CD4-positive, alpha-beta T cell (primary cell): Measurements from ENCODE around the gene SNX33. TPM values are rescaled to one million over a fixed set of nuclear protein-coding genes. Genes with fewer than 3 reads are reported as not detected.
"Not testable (repeated sequence)": the region's sequence is repeated elsewhere in the genome, so short reads cannot be mapped to it uniquely, and the experiment has no call there.

Experiments
- ATAC-seq: fragments of 200-7000 bp; cut with Tn5 transposase; one replicate; pipeline ENCODE4 v1.10.0; 2022; ENCODE audit warnings: mild to moderate bottlenecking; ENCODE audit not compliant: poor library complexity
- CTCF ChIA-PET: fragments of 350-600 bp; sonication (Branson Sonifier 250); formaldehyde crosslinking; loops from one replicate; lab custom pipeline; 2021; ENCODE audit warnings: antibody characterized with exemption, inconsistent platforms; lab: Charles Lee
- POLR2A ChIA-PET: fragments of 350-600 bp; sonication (Branson Sonifier 250); formaldehyde crosslinking; loops from one replicate; lab custom pipeline; 2021; ENCODE audit warnings: antibody characterized with exemption, inconsistent platforms; lab: Charles Lee
- DNase-seq, 14 experiments: peaks; one replicate each; pipeline ENCODE4 v3.0.0-alpha.2; 2013 to 2020; ENCODE audit warnings: mixed read lengths in 2 of 14
- H3K27ac ChIP-seq, 2 donors: one replicate each; pipeline versions ENCODE4 v1.5.1 to v1.7.0; 2013; ENCODE audit warnings: low read length in 2 of 2, low read depth in 1 of 2, mild to moderate bottlenecking in 1 of 2
- H3K27me3 ChIP-seq, 2 experiments: 1 replicate in 1 of 2; 2 replicates in 1 of 2; pipeline versions ENCODE4 v1.6.1 to v1.7.0; 2013; ENCODE audit warnings: low read length in 2 of 2, control low read depth in 1 of 2, mild to moderate bottlenecking in 1 of 2, moderate library complexity in 1 of 2; ENCODE audit not compliant: insufficient read depth in 2 of 2, control insufficient read depth in 1 of 2
- H3K36me3 ChIP-seq: one replicate; pipeline ENCODE4 v1.6.1; 2013; ENCODE audit warnings: low read length, control low read depth; ENCODE audit not compliant: insufficient read depth
- H3K4me1 ChIP-seq: one replicate; pipeline ENCODE4 v1.6.1; 2013; ENCODE audit warnings: low read length, control low read depth; ENCODE audit not compliant: insufficient read depth
- H3K4me3 ChIP-seq: one replicate; pipeline ENCODE4 v1.5.1; 2013; ENCODE audit warnings: mild to moderate bottlenecking, low read length, moderate library complexity
- H3K9me3 ChIP-seq, 2 experiments: 1 replicate in 1 of 2; 2 replicates in 1 of 2; pipeline versions ENCODE4 v1.6.1 to v1.7.0; 2013; ENCODE audit warnings: low read length in 2 of 2, mild to moderate bottlenecking in 2 of 2, control low read depth in 1 of 2, moderate library complexity in 1 of 2; ENCODE audit not compliant: control insufficient read depth in 1 of 2, insufficient read depth in 1 of 2
- H3K27ac Mint-ChIP-seq: one replicate; pipeline ENCODE4 v1.8.0; 2020; ENCODE audit warnings: mixed read lengths
- H3K27me3 Mint-ChIP-seq: one replicate; pipeline ENCODE4 v1.8.0; 2021; ENCODE audit warnings: mixed read lengths
- H3K36me3 Mint-ChIP-seq: one replicate; pipeline ENCODE4 v1.8.0; 2021; ENCODE audit warnings: low read depth, mixed read lengths
- H3K4me1 Mint-ChIP-seq: one replicate; pipeline ENCODE4 v1.8.0; 2021; ENCODE audit warnings: low read depth, mixed read lengths
- H3K4me3 Mint-ChIP-seq: one replicate; pipeline ENCODE4 v1.8.0; 2020; ENCODE audit warnings: mild to moderate bottlenecking, mixed read lengths
- H3K9me3 Mint-ChIP-seq: one replicate; pipeline ENCODE4 v1.8.0; 2020; ENCODE audit warnings: mixed read lengths
- CTCF ChIP-seq: fragments of 200-600 bp; IDR thresholded peaks from one replicate; pipeline ENCODE4 v1.8.0; 2022; ENCODE audit warnings: antibody characterized with exemption, mild to moderate bottlenecking
- intact Hi-C, 2 experiments: fragments of 100-400 bp; cut with DNase I in 1 of 2; cut with micrococcal nuclease in 1 of 2; formaldehyde crosslinking; loops; one replicate each; pipeline versions ENCODE4 v1.15.1 to v1.9.0; 2023 to 2025; cut with DNase I, micrococcal nuclease
- total RNA-seq, 174 experiments: library from RNA in 2 of 174; stranded (reverse) in 2 of 174; gene quantifications; one replicate each; pipeline ENCODE4 v1.2.3 and lab custom pipeline; 2021 to 2026

The SNX33 gene
- total RNA-seq, 2 experiments from 2014 or later = 0.59 to 0.82 TPM

GRCh38 chr15:75684648-75685047, 36.9 kb downstream of the SNX33 start:
- H3K4me1 Mint-ChIP-seq = no peaks in the 10 kb centered on the region
- no peaks in the 10 kb centered on the region for H3K9me3 Mint-ChIP-seq
- Histone ChIP-seq H3K4me3 (no peak overlapping the region), H3K36me3 (no peaks in the 10 kb centered on the region), H3K4me1 (peaks cover 5% of the 10 kb centered on the region), H3K9me3 (no peaks in the 10 kb centered on the region), H3K27me3 (no peaks in the 10 kb centered on the region), H3K27ac (no peak overlapping the region)
- H3K36me3 Mint-ChIP-seq = no peaks in the 10 kb centered on the region
- no peak for TF ChIP-seq CTCF
- ChIA-PET CTCF (no interaction called here), POLR2A (no interaction called here)
- H3K27ac Mint-ChIP-seq = no peak overlapping the region
- intact Hi-C loops = loop anchor here in 1 of 2 experiments (5.0 kb wide), 1 partner anchor 118 kb away; no protein-coding TSS in a partner anchor
- DNase-seq (no peak), ATAC-seq (no peak)
- no peak overlapping the region for H3K4me3 Mint-ChIP-seq
- no peaks in the 10 kb centered on the region for H3K27me3 Mint-ChIP-seq

- Mint-ChIP-seq H3K27me3 (no peaks in the 10 kb centered on the region), H3K9me3 (no peaks in the 10 kb centered on the region), H3K27ac (no peak overlapping the region), H3K36me3 (no peaks in the 10 kb centered on the region), H3K4me1 (no peaks in the 10 kb centered on the region), H3K4me3 (no peak overlapping the region)
- CTCF ChIA-PET = interaction anchor here (1.4 kb wide), 1 partner anchor 317 kb away, joined by 6 read pairs; the partner anchor contains the start of gene MAN2C1
- H3K4me1 ChIP-seq = peaks cover 5% of the 10 kb centered on the region
- POLR2A ChIA-PET = no interaction called here
- no peak for TF ChIP-seq CTCF
- intact Hi-C loops = no loop called here
- H3K27me3 ChIP-seq = no peaks in the 10 kb centered on the region
- no peak overlapping the region for H3K27ac ChIP-seq
- ATAC-seq (no peak), DNase-seq (no peak)
- H3K9me3 ChIP-seq = no peaks in the 10 kb centered on the region
- H3K36me3 ChIP-seq = no peaks in the 10 kb centered on the region
- no peak overlapping the region for H3K4me3 ChIP-seq
These were observed 37.5 kb downstream of the SNX33 start for GRCh38 chr15:75685195-75685594.

- H3K9me3 ChIP-seq, H3K4me3 ChIP-seq, H3K27me3 ChIP-seq, H3K4me3 Mint-ChIP-seq, H3K27me3 Mint-ChIP-seq, H3K36me3 ChIP-seq, H3K4me1 ChIP-seq, POLR2A ChIA-PET, H3K36me3 Mint-ChIP-seq, H3K27ac Mint-ChIP-seq, H3K9me3 Mint-ChIP-seq, intact Hi-C loops, H3K27ac ChIP-seq, H3K4me1 Mint-ChIP-seq: not testable (repeated sequence)
- CTCF ChIA-PET = interaction anchor here (0.6 to 1.4 kb wide), 9 partner anchors 8 to 318 kb away, joined by 3 to 6 read pairs (median 4); partner anchors contain the start of gene MAN2C1
- TF ChIP-seq CTCF = peak; percentile 59
- peak; percentile 82 for ATAC-seq
- peak; percentile 56 to 80 (median 71) for DNase-seq
These were observed 38.5 kb downstream of the SNX33 start for GRCh38 chr15:75686212-75686642.
